OCI-LY1 (cell line): ENCODE data around the gene DBN1.

Source experiments
- H2AFZ ChIP-seq: fragments of 200-600 bp; sonication (generic), shearing (Covaris generic); 2 replicates; pipeline ENCODE4 v1.6.0; 2014; ENCODE audit warnings: antibody characterized with exemption, mild to moderate bottlenecking, low read length
- H3F3A ChIP-seq: fragments of 200-600 bp; sonication (generic), shearing (Covaris generic); 2 replicates; pipeline ENCODE4 v1.6.0; 2014; ENCODE audit warnings: mild to moderate bottlenecking, antibody characterized with exemption, low read length, moderate library complexity; ENCODE audit not compliant: insufficient read depth
- H3K27ac ChIP-seq: fragments of 200-600 bp; sonication (generic); 2 replicates; pipeline ENCODE4 v1.5.1; 2014; ENCODE audit warnings: low read length, mixed run types, mild to moderate bottlenecking, low read depth; ENCODE audit not compliant: poor library complexity, severe bottlenecking
- H3K27me3 ChIP-seq: fragments of 200-600 bp; sonication (generic); 2 replicates; pipeline ENCODE4 v1.6.0; 2014; ENCODE audit warnings: antibody characterized with exemption, mild to moderate bottlenecking, low read length, moderate library complexity; ENCODE audit not compliant: insufficient read depth
- H3K36me3 ChIP-seq: fragments of 200-600 bp; sonication (generic); 2 replicates; pipeline ENCODE4 v1.6.1; 2014; ENCODE audit warnings: mild to moderate bottlenecking, antibody characterized with exemption, low read length, moderate library complexity, mixed read lengths; ENCODE audit not compliant: insufficient read depth
- H3K4me1 ChIP-seq: fragments of 200-600 bp; sonication (generic); 2 replicates; pipeline ENCODE4 v1.5.1; 2014; ENCODE audit warnings: mild to moderate bottlenecking, low read length, moderate library complexity; ENCODE audit not compliant: insufficient read depth, severe bottlenecking
- H3K4me2 ChIP-seq: fragments of 200-600 bp; sonication (generic), shearing (Covaris generic); 2 replicates; pipeline ENCODE4 v1.6.1; 2014; ENCODE audit warnings: low read length
- H3K4me3 ChIP-seq: fragments of 200-600 bp; sonication (generic); 2 replicates; pipeline ENCODE4 v1.5.1; 2014; ENCODE audit warnings: low read length, low read depth, mild to moderate bottlenecking, mixed read lengths; ENCODE audit not compliant: poor library complexity, severe bottlenecking
- H3K79me2 ChIP-seq: fragments of 200-600 bp; shearing (Covaris generic); 2 replicates; pipeline ENCODE4 v1.6.1; 2016; ENCODE audit warnings: mixed run types, low read length, mixed read lengths; ENCODE audit not compliant: insufficient read depth
- H3K9ac ChIP-seq: fragments of 200-600 bp; sonication (generic), shearing (Covaris generic); 2 replicates; pipeline ENCODE4 v1.6.1; 2014; ENCODE audit warnings: mild to moderate bottlenecking, low read length, mixed read lengths
- H3K9me2 ChIP-seq: fragments of 200-600 bp; sonication (generic), shearing (Covaris generic); 2 replicates; pipeline ENCODE4 v1.6.1; 2014; ENCODE audit warnings: low read depth, mild to moderate bottlenecking, low read length, mixed read lengths
- H3K9me3 ChIP-seq: fragments of 200-600 bp; shearing (Covaris generic); 2 replicates; pipeline ENCODE4 v1.6.1; 2014; ENCODE audit warnings: low read length, mixed read lengths
- H4K20me1 ChIP-seq: fragments of 200-600 bp; sonication (generic), shearing (Covaris generic); 2 replicates; pipeline ENCODE4 v1.6.0; 2016; ENCODE audit warnings: mild to moderate bottlenecking, low read length; ENCODE audit not compliant: insufficient read depth
- CTCF ChIP-seq: fragments of 200-600 bp; sonication (generic), shearing (Covaris generic); IDR thresholded peaks from 2 replicates; pipeline ENCODE4 v1.5.1; 2017; ENCODE audit warnings: mild to moderate bottlenecking, antibody characterized with exemption, low read length, moderate library complexity, mixed read lengths
- EZH2 ChIP-seq: fragments of 200-600 bp; sonication (generic), shearing (Covaris generic); IDR thresholded peaks from 2 replicates; pipeline ENCODE4 v1.8.0; 2017; ENCODE audit warnings: borderline replicate concordance, mixed run types, mild to moderate bottlenecking, antibody characterized with exemption, low read length, moderate library complexity, mixed read lengths

The DBN1 gene

GRCh38 chr5:177470759-177471536 is 2.5 kb downstream of the DBN1 start:
- H3K9me3 ChIP-seq = no peaks in the 10 kb centered on the region
- TF ChIP-seq EZH2 = no peak
- no peak for TF ChIP-seq CTCF
- no peak overlapping the region for H3K4me3 ChIP-seq
- no peaks in the 10 kb centered on the region for H3K27me3 ChIP-seq
- no peaks in the 10 kb centered on the region for H4K20me1 ChIP-seq
- H3K9me2 ChIP-seq = no peaks in the 10 kb centered on the region
- no peaks in the 10 kb centered on the region for H3F3A ChIP-seq
- no peak overlapping the region; the same call in 1 of the 2 replicates for H3K9ac ChIP-seq
- peak overlapping the region; percentile 85; the same call in 1 of the 2 replicates for H3K4me2 ChIP-seq
- H3K4me1 ChIP-seq = peaks cover 27% of the 10 kb centered on the region
- peak overlapping the region; percentile 68 for H3K27ac ChIP-seq
- H2AFZ ChIP-seq = no peak overlapping the region
- H3K36me3 ChIP-seq = peaks cover 46% of the 10 kb centered on the region
- H3K79me2 ChIP-seq = no peaks in the 10 kb centered on the region

GRCh38 chr5:177469750-177470525 is 3.5 kb downstream of the DBN1 start:
- no peaks in the 10 kb centered on the region for H3K79me2 ChIP-seq
- no peak overlapping the region for H3K4me2 ChIP-seq
- no peaks in the 10 kb centered on the region for H3K27me3 ChIP-seq
- H2AFZ ChIP-seq = no peak overlapping the region
- H4K20me1 ChIP-seq = no peaks in the 10 kb centered on the region
- no peak overlapping the region for H3K4me3 ChIP-seq
- no peak overlapping the region for H3K9ac ChIP-seq
- peaks cover 55% of the 10 kb centered on the region for H3K36me3 ChIP-seq
- peaks cover 27% of the 10 kb centered on the region for H3K4me1 ChIP-seq
- no peak for TF ChIP-seq EZH2
- no peak for TF ChIP-seq CTCF
- H3K27ac ChIP-seq = no peak overlapping the region
- H3F3A ChIP-seq = no peaks in the 10 kb centered on the region
- H3K9me3 ChIP-seq = no peaks in the 10 kb centered on the region
- H3K9me2 ChIP-seq = no peaks in the 10 kb centered on the region

- Histone ChIP-seq H2AFZ (no peak overlapping the region), H3K4me1 (peaks cover 27% of the 10 kb centered on the region), H3K36me3 (peaks cover 55% of the 10 kb centered on the region), H3K79me2 (no peaks in the 10 kb centered on the region), H3K9me3 (no peaks in the 10 kb centered on the region), H3K27me3 (no peaks in the 10 kb centered on the region), H3F3A (no peaks in the 10 kb centered on the region), H3K9ac (no peak overlapping the region), H3K4me2 (no peak overlapping the region), H3K9me2 (no peaks in the 10 kb centered on the region), H3K4me3 (no peak overlapping the region), H4K20me1 (no peaks in the 10 kb centered on the region), H3K27ac (no peak overlapping the region)
- no peak for TF ChIP-seq CTCF
- TF ChIP-seq EZH2 = no peak
Observed at GRCh38 chr5:177468685-177469628, 4.5 kb downstream of the DBN1 start.
